Keratinocyte (primary cell): ENCODE data around the gene ITGB8. TPM values are rescaled to one million over a fixed set of nuclear protein-coding genes. Genes with fewer than 3 reads are reported as not detected.

Experiments used
- DNase-seq: peaks from one replicate; pipeline ENCODE4 v3.0.0-alpha.2; 2011; ENCODE audit warnings: low read depth, missing footprints, low spot score
- FAIRE-seq: peaks from 2 replicates; lab custom pipeline; 2011; peaks lifted over from hg19 to GRCh38; lab: Jason Lieb, UNC
- H2AFZ ChIP-seq: 2 replicates; pipeline ENCODE4 v1.6.0; 2012; ENCODE audit warnings: low read length, control low read depth, inconsistent platforms; ENCODE audit not compliant: control insufficient read depth
- H3K27ac ChIP-seq: 2 replicates; pipeline ENCODE4 v1.5.1; 2011; ENCODE audit warnings: low read length; ENCODE audit not compliant: control insufficient read depth, insufficient read depth
- H3K27me3 ChIP-seq: 3 replicates; pipeline ENCODE4 v1.6.0; 2011; ENCODE audit warnings: low read length; ENCODE audit not compliant: control insufficient read depth, insufficient read depth; ENCODE audit errors: extremely low read depth
- H3K36me3 ChIP-seq, 2 experiments: 2 replicates in 1 of 2; 3 replicates in 1 of 2; pipeline ENCODE4 v1.5.1; 2011; ENCODE audit warnings: low read length in 2 of 2, mild to moderate bottlenecking in 1 of 2; ENCODE audit not compliant: control insufficient read depth in 2 of 2, insufficient read depth in 2 of 2; ENCODE audit errors: extremely low read depth in 1 of 2
- H3K4me1 ChIP-seq: 3 replicates; pipeline ENCODE4 v1.5.1; 2011; ENCODE audit warnings: low read length; ENCODE audit not compliant: control insufficient read depth, insufficient read depth; ENCODE audit errors: extremely low read depth
- H3K4me2 ChIP-seq: 3 replicates; pipeline ENCODE4 v1.6.0; 2011; ENCODE audit warnings: low read depth, low read length; ENCODE audit not compliant: control insufficient read depth, insufficient read depth; ENCODE audit errors: extremely low read depth
- H3K4me3 ChIP-seq, 3 experiments: fragments of 200-600 bp in 1 of 3; sonication (generic) in 1 of 3; 2 replicates in 2 of 3; 3 replicates in 1 of 3; pipeline ENCODE4 v1.5.1; 2011 to 2016; ENCODE audit warnings: low read length in 3 of 3, mild to moderate bottlenecking in 3 of 3, control low read depth in 2 of 3, inconsistent platforms in 1 of 3, low read depth in 1 of 3, mixed read lengths in 1 of 3, mixed run types in 1 of 3, moderate library complexity in 1 of 3; ENCODE audit not compliant: control insufficient read depth in 2 of 3, insufficient read depth in 2 of 3; ENCODE audit errors: extremely low read depth in 1 of 3
- H3K79me2 ChIP-seq: 2 replicates; pipeline ENCODE4 v1.6.0; 2012; ENCODE audit warnings: low read length; ENCODE audit not compliant: control insufficient read depth, insufficient read depth
- H3K9ac ChIP-seq: 3 replicates; pipeline ENCODE4 v1.6.0; 2011; ENCODE audit warnings: low read length; ENCODE audit not compliant: control insufficient read depth, insufficient read depth; ENCODE audit errors: extremely low read depth
- H3K9me1 ChIP-seq: 3 replicates; pipeline ENCODE4 v1.6.0; 2011; ENCODE audit warnings: low read length; ENCODE audit not compliant: control insufficient read depth, insufficient read depth; ENCODE audit errors: extremely low read depth
- H3K9me3 ChIP-seq: 2 replicates; pipeline ENCODE4 v1.5.1; 2012; ENCODE audit warnings: low read depth, low read length; ENCODE audit not compliant: control insufficient read depth
- H4K20me1 ChIP-seq: 3 replicates; pipeline ENCODE4 v1.6.0; 2011; ENCODE audit warnings: low read length; ENCODE audit not compliant: control insufficient read depth, insufficient read depth; ENCODE audit errors: extremely low read depth
- CTCF ChIP-seq, 3 experiments: IDR thresholded peaks in 1 of 3; conservative IDR thresholded peaks in 1 of 3; optimal IDR thresholded peaks in 1 of 3; 2 replicates in 2 of 3; 3 replicates in 1 of 3; pipeline versions ENCODE3 to v1.5.1; 2011; ENCODE audit warnings: low read length in 3 of 3, mild to moderate bottlenecking in 3 of 3, moderate library complexity in 2 of 3, control low read depth in 1 of 3, inconsistent platforms in 1 of 3; ENCODE audit not compliant: insufficient read depth in 2 of 3; ENCODE audit errors: extremely low read depth in 1 of 3
- EZH2 ChIP-seq: IDR thresholded peaks from one replicate; pipeline ENCODE4 v1.6.1; 2012; ENCODE audit warnings: inconsistent platforms, mild to moderate bottlenecking, low read length, moderate library complexity
- dilution Hi-C: fragments of 300-500 bp; cut with MboI; formaldehyde crosslinking; loops from one replicate; pipeline ENCODE4 v1.7.0; 2020; ENCODE audit warnings: low sequenced_read_pairs; ENCODE audit not compliant: extremely low pct_ligation_motif_present
- polyA plus RNA-seq, 5 experiments: library from polyadenylated mRNA; depleted of rRNA in 3 of 5; stranded (reverse) in 3 of 5; stranded (forward) in 1 of 5; unstranded in 1 of 5; fragments of >200 nt; gene quantifications; 1 replicate in 1 of 5; 2 replicates in 3 of 5; 3 replicates in 1 of 5; pipeline versions ENCODE4 v1.2.1 to v1.2.3, GENCODE V29; 2011 to 2012; ENCODE audit warnings: missing spikeins in 2 of 5, low read depth in 1 of 5, low replicate concordance in 1 of 5

ITGB8 gene
- polyA plus RNA-seq, 1 donor (not counting 4 experiments of a cell fraction or from before 2014, with no cell fraction given), result 10.9 TPM

- Histone ChIP-seq H3K27ac (no peak overlapping the region), H3K9me1 (no peaks in the 10 kb centered on the region), H3K9me3 (no peaks in the 10 kb centered on the region), H3K4me3 (no peak overlapping the region), H3K27me3 (no peaks in the 10 kb centered on the region), H3K79me2 (no peaks in the 10 kb centered on the region), H3K36me3 (peaks cover 1 to 10% of the 10 kb centered on the region in 2 experiments), H3K4me2 (no peak overlapping the region), H4K20me1 (no peaks in the 10 kb centered on the region), H3K4me1 (no peaks in the 10 kb centered on the region), H3K9ac (no peak overlapping the region), H2AFZ (no peak overlapping the region)
- dilution Hi-C loops, result no loop called here
- TF ChIP-seq EZH2 (no peak), CTCF (optimal IDR thresholded peaks at IDR 0.05 in 1 of 3, IDR thresholded peaks at IDR 0.05 in 1 of 3, conservative IDR thresholded peaks at IDR 0.05 in 1 of 3; ENCODE audit: extremely low read depth in 1 of 3, insufficient read depth in 2 of 3, low read length in 3 of 3) (no peak)
- DNase-seq (no peak), FAIRE-seq (no peak)
Measured at GRCh38 chr7:20401861-20402746, 71.4 kb downstream of the ITGB8 start.

- no peak overlapping the region for H3K4me3 ChIP-seq
- TF ChIP-seq CTCF (optimal IDR thresholded peaks at IDR 0.05 in 1 of 3, IDR thresholded peaks at IDR 0.05 in 1 of 3, conservative IDR thresholded peaks at IDR 0.05 in 1 of 3; ENCODE audit: extremely low read depth in 1 of 3, insufficient read depth in 2 of 3, low read length in 3 of 3), result peak in 1 of 3 experiments; percentile 13
- TF ChIP-seq EZH2, result no peak
- no peaks in the 10 kb centered on the region for H3K79me2 ChIP-seq
- H3K4me2 ChIP-seq, result no peak overlapping the region
- no peaks in the 10 kb centered on the region for H3K27me3 ChIP-seq
- no peak overlapping the region for H3K27ac ChIP-seq
- H3K9me1 ChIP-seq, result no peaks in the 10 kb centered on the region
- dilution Hi-C loops, result no loop called here
- no peaks in the 10 kb centered on the region for H4K20me1 ChIP-seq
- DNase-seq, result no peak
- no peak for FAIRE-seq
- H3K36me3 ChIP-seq, result peaks cover 1 to 10% of the 10 kb centered on the region in 2 experiments
- peaks cover 6% of the 10 kb centered on the region for H3K4me1 ChIP-seq
- H3K9ac ChIP-seq, result no peak overlapping the region
- no peak overlapping the region for H2AFZ ChIP-seq
- no peaks in the 10 kb centered on the region for H3K9me3 ChIP-seq
Measured at GRCh38 chr7:20402747-20403230, 72.1 kb downstream of the ITGB8 start.
